Measurements from ENCODE around the gene CRP. TPM values are rescaled to one million over a fixed set of nuclear protein-coding genes. Genes with fewer than 3 reads are reported as not detected.
"Not testable (repeated sequence)": the region's sequence is repeated elsewhere in the genome, so short reads cannot be mapped to it uniquely, and the experiment has no call there.

Gene CRP
- total RNA-seq, 1 donor from 2014 or later: not detected

DNA sequence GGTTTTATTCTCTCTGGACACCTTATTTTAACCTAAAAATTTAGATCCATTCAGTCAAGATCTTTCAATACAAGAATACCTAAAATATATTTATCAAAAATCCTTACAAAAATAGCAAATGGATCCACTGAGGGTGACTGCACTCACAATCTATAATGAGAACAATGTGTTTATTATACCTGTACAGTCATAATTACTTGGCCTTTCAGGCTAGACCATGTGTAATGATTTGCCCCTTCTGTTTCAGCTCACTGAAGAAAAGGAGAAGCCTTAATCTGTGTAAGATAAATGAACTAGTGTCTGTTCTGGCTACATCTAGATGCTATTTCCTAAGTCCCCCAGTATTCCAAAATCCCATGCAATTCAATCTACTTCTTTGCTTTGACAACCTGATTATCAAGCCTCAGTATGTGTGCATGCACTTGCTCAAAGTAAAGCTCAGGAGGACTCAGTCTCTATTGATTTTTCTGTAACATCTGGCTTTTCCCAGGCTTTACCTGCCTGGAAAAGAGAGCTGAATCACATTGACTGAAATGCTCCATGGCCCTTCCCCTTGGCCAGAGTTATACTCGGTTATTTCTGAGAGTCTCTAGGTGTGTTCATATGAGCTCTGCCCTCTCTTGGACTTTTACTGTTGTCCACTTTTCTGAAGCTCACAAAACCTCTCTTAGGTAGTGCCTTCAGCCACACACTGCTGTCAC, 27.6 kb downstream of the CRP start:
- Mint-ChIP-seq H3K27me3 (ENCODE audit: unreplicated experiment) (peaks cover 1% of the 10 kb centered on the region), H3K4me3 (ENCODE audit: unreplicated experiment) (no peak overlapping the region), H3K27ac (ENCODE audit: unreplicated experiment) (no peak overlapping the region), H3K9me3 (ENCODE audit: unreplicated experiment) (no peaks in the 10 kb centered on the region), H3K4me1 (ENCODE audit: unreplicated experiment) (peaks cover 8% of the 10 kb centered on the region), H3K36me3 (ENCODE audit: low read depth, unreplicated experiment) (no peaks in the 10 kb centered on the region)
- no peak for DNase-seq (ENCODE audit: low spot score)
- TF ChIP-seq, protein P1, sequence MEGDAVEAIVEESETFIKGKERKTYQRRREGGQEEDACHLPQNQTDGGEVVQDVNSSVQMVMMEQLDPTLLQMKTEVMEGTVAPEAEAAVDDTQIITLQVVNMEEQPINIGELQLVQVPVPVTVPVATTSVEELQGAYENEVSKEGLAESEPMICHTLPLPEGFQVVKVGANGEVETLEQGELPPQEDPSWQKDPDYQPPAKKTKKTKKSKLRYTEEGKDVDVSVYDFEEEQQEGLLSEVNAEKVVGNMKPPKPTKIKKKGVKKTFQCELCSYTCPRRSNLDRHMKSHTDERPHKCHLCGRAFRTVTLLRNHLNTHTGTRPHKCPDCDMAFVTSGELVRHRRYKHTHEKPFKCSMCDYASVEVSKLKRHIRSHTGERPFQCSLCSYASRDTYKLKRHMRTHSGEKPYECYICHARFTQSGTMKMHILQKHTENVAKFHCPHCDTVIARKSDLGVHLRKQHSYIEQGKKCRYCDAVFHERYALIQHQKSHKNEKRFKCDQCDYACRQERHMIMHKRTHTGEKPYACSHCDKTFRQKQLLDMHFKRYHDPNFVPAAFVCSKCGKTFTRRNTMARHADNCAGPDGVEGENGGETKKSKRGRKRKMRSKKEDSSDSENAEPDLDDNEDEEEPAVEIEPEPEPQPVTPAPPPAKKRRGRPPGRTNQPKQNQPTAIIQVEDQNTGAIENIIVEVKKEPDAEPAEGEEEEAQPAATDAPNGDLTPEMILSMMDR (IDR thresholded peaks at IDR 0.05; ENCODE audit: unreplicated experiment): no peak

DNA sequence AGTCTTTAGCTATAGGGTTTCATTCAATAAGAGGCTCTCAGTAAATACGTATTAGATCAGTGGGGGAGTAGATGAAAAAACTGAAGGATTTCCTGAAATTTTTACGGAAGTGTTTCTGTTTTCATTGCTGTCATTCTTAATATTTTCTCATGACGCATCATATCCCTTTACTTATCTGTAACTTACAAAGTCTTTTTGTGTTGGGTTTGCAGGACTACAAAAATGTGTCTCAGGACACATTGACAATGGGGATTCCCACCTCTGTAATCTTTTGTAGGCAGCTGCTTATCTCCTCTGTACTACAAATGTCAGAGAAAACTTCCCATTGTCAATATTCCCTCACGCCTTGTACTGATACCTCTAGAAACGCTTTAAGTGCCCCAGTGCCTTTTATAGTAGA, 35.5 kb downstream of the CRP start:
- peaks cover 13% of the 10 kb centered on the region for H3K4me1 Mint-ChIP-seq (ENCODE audit: unreplicated experiment)
- H3K36me3 Mint-ChIP-seq (ENCODE audit: low read depth, unreplicated experiment): no peaks in the 10 kb centered on the region
- H3K4me3 Mint-ChIP-seq (ENCODE audit: unreplicated experiment): no peak overlapping the region
- TF ChIP-seq, protein P1 (IDR thresholded peaks at IDR 0.05; ENCODE audit: unreplicated experiment): no peak
- no peak for DNase-seq (ENCODE audit: low spot score)
- H3K27ac Mint-ChIP-seq (ENCODE audit: unreplicated experiment): no peak overlapping the region
- H3K27me3 Mint-ChIP-seq (ENCODE audit: unreplicated experiment): no peaks in the 10 kb centered on the region
- H3K9me3 Mint-ChIP-seq (ENCODE audit: unreplicated experiment): no peaks in the 10 kb centered on the region

DNA sequence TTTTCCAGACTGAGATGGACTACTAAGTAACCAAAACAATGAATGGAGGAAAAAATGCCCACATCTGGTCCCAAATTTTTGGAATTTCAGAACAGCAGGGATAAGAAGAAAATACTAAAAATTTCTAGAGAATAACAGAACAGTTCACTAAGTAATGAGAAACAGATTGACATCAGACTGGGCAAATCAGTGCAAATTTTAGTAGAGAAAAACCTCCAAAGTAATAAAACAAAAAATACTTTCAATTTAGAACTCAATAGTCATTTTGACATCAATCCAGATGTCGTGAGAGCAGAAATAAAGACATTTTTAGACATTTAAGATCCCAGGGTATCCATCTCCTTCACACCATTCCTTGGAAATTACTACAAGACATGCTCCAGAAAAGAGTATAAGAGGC, 39.3 kb downstream of the CRP start:
- Mint-ChIP-seq H3K27ac (ENCODE audit: unreplicated experiment) (no peak overlapping the region), H3K36me3 (ENCODE audit: low read depth, unreplicated experiment) (no peaks in the 10 kb centered on the region), H3K9me3 (ENCODE audit: unreplicated experiment) (no peaks in the 10 kb centered on the region), H3K27me3 (ENCODE audit: unreplicated experiment) (peaks cover 1% of the 10 kb centered on the region), H3K4me3 (ENCODE audit: unreplicated experiment) (no peak overlapping the region), H3K4me1 (ENCODE audit: unreplicated experiment) (peaks cover 9% of the 10 kb centered on the region)
- DNase-seq (ENCODE audit: low spot score): no peak
- TF ChIP-seq, protein P1 (IDR thresholded peaks at IDR 0.05; ENCODE audit: unreplicated experiment): no peak

DNA sequence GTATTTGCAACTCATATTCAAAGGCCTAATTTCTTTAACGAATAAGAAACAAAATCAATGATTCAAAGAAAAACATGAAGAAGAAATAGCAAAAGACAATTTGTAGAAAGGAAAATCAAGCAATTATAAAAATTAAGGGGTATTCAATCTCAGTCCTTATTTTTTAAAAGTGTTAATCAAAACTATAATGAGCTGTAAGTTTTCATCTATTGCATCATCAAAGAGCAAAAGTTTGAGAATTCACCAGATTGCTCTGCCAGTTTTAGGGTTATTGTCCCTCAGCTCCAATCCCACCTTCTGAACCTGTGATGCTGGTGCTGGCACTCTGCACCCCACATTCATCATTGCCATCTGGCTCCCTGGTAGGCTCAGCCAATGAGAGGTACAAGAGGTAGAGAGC, 42.0 kb downstream of the CRP start:
- not testable (repeated sequence) for H3K36me3 Mint-ChIP-seq (ENCODE audit: low read depth, unreplicated experiment); H3K27ac Mint-ChIP-seq (ENCODE audit: unreplicated experiment); H3K9me3 Mint-ChIP-seq (ENCODE audit: unreplicated experiment); DNase-seq (ENCODE audit: low spot score); H3K27me3 Mint-ChIP-seq (ENCODE audit: unreplicated experiment); H3K4me3 Mint-ChIP-seq (ENCODE audit: unreplicated experiment)
- peaks cover 11% of the 10 kb centered on the region for H3K4me1 Mint-ChIP-seq (ENCODE audit: unreplicated experiment)

DNA sequence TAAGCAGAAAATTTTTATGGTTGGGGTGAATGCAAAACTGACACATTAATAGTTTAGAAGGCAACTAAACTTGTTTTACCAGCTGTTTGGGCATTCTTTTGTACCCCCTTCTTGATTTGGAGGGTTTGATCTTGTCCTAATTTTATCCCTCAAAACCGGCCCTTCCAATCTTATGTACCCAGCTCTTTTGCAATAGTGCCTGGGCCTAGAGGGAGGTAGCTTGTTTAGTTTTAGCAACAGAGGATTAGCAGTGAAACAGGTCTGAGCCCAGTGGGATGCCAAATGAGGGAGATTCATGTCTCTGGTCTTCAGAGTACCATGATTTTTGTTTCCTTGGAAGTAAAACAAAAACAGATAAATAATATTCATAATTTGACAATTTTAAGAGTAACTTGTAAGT, 45.1 kb downstream of the CRP start:
- Mint-ChIP-seq H3K27ac (ENCODE audit: unreplicated experiment) (no peak overlapping the region), H3K4me3 (ENCODE audit: unreplicated experiment) (no peak overlapping the region), H3K9me3 (ENCODE audit: unreplicated experiment) (no peaks in the 10 kb centered on the region), H3K36me3 (ENCODE audit: low read depth, unreplicated experiment) (no peaks in the 10 kb centered on the region), H3K27me3 (ENCODE audit: unreplicated experiment) (peaks cover 3% of the 10 kb centered on the region), H3K4me1 (ENCODE audit: unreplicated experiment) (peaks cover 6% of the 10 kb centered on the region)
- TF ChIP-seq, protein P1 (IDR thresholded peaks at IDR 0.05; ENCODE audit: unreplicated experiment): no peak
- no peak for DNase-seq (ENCODE audit: low spot score)

All from endothelial cell (in vitro differentiated cells).